Sigmoid colon (tissue), 4 donors: Measurements from ENCODE around the gene TRIM58.

ENCODE experiments used
- EP300 ChIP-seq, 4 donors: sonication (generic); formaldehyde crosslinking; IDR thresholded peaks; one replicate each; pipeline ENCODE4 v1.6.1; 2017; ENCODE audit warnings: antibody characterized with exemption in 4 of 4
- POLR2A ChIP-seq, 2 donors: fragments of 450-650 bp; IDR thresholded peaks; one replicate each; pipeline ENCODE4 v1.6.1; 2016; ENCODE audit warnings: antibody characterized with exemption in 2 of 2, mild to moderate bottlenecking in 2 of 2, moderate library complexity in 2 of 2
- TF ChIP-seq, protein P1 (sequence below), 4 experiments: fragments of 450-650 bp in 3 of 4; fragments of 200-600 bp in 1 of 4; IDR thresholded peaks; one replicate each; pipeline ENCODE4 v1.5.1; 2016 to 2019; ENCODE audit warnings: antibody characterized with exemption in 4 of 4, mild to moderate bottlenecking in 3 of 4, moderate library complexity in 2 of 4

DNA sequence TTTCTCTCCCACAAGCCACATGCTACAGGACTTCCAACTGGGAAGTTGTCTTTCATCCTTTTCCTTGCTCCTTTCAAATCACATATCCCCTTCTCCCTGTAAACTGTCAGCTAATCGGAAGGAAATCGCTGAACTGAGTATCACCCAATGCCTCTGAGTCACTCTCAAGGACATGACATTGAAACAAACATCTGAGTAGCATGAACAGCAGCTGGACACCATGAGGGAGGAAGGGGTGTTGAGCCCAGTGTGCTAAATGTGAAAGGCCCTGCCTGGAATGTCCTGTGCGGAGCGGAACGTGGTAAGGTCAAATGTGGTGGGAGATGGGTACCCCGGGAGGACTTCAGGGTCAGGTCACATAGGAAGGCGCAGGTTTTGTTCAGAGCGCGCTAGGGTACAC is 67.9 kb downstream of the TRIM58 start, which contains the start of gene OR2AJ1:
- TF ChIP-seq, protein P1, sequence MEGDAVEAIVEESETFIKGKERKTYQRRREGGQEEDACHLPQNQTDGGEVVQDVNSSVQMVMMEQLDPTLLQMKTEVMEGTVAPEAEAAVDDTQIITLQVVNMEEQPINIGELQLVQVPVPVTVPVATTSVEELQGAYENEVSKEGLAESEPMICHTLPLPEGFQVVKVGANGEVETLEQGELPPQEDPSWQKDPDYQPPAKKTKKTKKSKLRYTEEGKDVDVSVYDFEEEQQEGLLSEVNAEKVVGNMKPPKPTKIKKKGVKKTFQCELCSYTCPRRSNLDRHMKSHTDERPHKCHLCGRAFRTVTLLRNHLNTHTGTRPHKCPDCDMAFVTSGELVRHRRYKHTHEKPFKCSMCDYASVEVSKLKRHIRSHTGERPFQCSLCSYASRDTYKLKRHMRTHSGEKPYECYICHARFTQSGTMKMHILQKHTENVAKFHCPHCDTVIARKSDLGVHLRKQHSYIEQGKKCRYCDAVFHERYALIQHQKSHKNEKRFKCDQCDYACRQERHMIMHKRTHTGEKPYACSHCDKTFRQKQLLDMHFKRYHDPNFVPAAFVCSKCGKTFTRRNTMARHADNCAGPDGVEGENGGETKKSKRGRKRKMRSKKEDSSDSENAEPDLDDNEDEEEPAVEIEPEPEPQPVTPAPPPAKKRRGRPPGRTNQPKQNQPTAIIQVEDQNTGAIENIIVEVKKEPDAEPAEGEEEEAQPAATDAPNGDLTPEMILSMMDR (IDR thresholded peaks at IDR 0.05) = no peak
- no peak for TF ChIP-seq EP300 (IDR thresholded peaks at IDR 0.05)
- TF ChIP-seq POLR2A (IDR thresholded peaks at IDR 0.05) = no peak
